HCT116 (cell line): ENCODE results near the gene METTL21C. TPM values are rescaled to one million over a fixed set of nuclear protein-coding genes. Genes with fewer than 3 reads are reported as not detected.

Source experiments
- ATAC-seq: fragments of 200-7000 bp; cut with Tn5 transposase; 2 replicates; pipeline ENCODE4 v1.9.1; 2020; ENCODE audit warnings: mild to moderate bottlenecking, moderate library complexity
- BruUV-seq: library from RNA; stranded (reverse); fragments of 400-500 nt; replicated peaks from 2 replicates; lab custom pipeline; 2021; lab: Mats Ljungman, UMichigan
- CTCF ChIA-PET: fragments of 300-600 bp; sonication (Branson Sonifier 250); formaldehyde crosslinking; loops from one replicate; lab custom pipeline; 2021; ENCODE audit warnings: antibody characterized with exemption; lab: Charles Lee
- POLR2A ChIA-PET: fragments of 300-600, 350-600 bp; sonication (Branson Sonifier 250); formaldehyde crosslinking; loops from one replicate; lab custom pipeline; 2021; ENCODE audit warnings: antibody characterized with exemption; lab: Charles Lee
- RAD21 ChIA-PET, 2 experiments: fragments of 300-600 bp; sonication (Branson Sonifier 250); formaldehyde crosslinking; loops; one replicate each; lab custom pipeline; 2023; ENCODE audit warnings: low total read pairs in 2 of 2; ENCODE audit not compliant: uncharacterized antibody in 2 of 2, unreplicated experiment in 2 of 2, low non-redundant PET in 1 of 2; lab: Charles Lee
- DNase-seq: peaks from one replicate; pipeline ENCODE4 v3.0.0-alpha.2; 2010; ENCODE audit warnings: low read depth, low spot score
- H2AFZ ChIP-seq: fragments of 200-600 bp; shearing (Covaris generic), sonication (generic); 2 replicates; pipeline ENCODE4 v1.6.1; 2017; ENCODE audit warnings: low read depth, mixed run types, mixed read lengths, antibody characterized with exemption, low read length; ENCODE audit not compliant: poor library complexity, severe bottlenecking
- H3K27ac ChIP-seq: 2 replicates; pipeline ENCODE4 v1.5.1; 2012; ENCODE audit warnings: low read depth, low read length
- H3K27me3 ChIP-seq: fragments of 200-600 bp; sonication (generic); 2 replicates; pipeline ENCODE4 v1.6.1; 2016; ENCODE audit warnings: mixed run types, low read length, mixed read lengths; ENCODE audit not compliant: insufficient read depth
- H3K36me3 ChIP-seq, 2 experiments: fragments of 200-500 bp in 1 of 2; fragments of 200-600 bp in 1 of 2; sonication (Bioruptor generic) in 1 of 2; sonication (generic) in 1 of 2; 2 replicates each; pipeline versions ENCODE4 v1.5.1 to v1.6.1; 2014 to 2016; ENCODE audit warnings: low read length in 2 of 2, inconsistent platforms in 1 of 2, mixed read lengths in 1 of 2, mixed run types in 1 of 2; ENCODE audit not compliant: insufficient read depth in 2 of 2, control insufficient read depth in 1 of 2
- H3K4me1 ChIP-seq, 2 experiments: fragments of 200-600 bp in 1 of 2; sonication (generic) in 1 of 2; 2 replicates each; pipeline versions ENCODE4 v1.5.1 to v1.6.1; 2012 to 2017; ENCODE audit warnings: low read length in 2 of 2, inconsistent platforms in 1 of 2, mild to moderate bottlenecking in 1 of 2, mixed read lengths in 1 of 2, mixed run types in 1 of 2, moderate library complexity in 1 of 2; ENCODE audit not compliant: insufficient read depth in 2 of 2, control insufficient read depth in 1 of 2
- H3K4me2 ChIP-seq: fragments of 200-600 bp; sonication (generic); 2 replicates; pipeline ENCODE4 v1.6.1; 2017; ENCODE audit warnings: mixed run types, low read length, mixed read lengths
- H3K4me3 ChIP-seq, 2 experiments: fragments of 200-600 bp in 1 of 2; sonication (generic) in 1 of 2; replicated peaks in 1 of 2; 2 replicates each; pipeline ENCODE4 v1.5.1; 2011 to 2016; ENCODE audit warnings: low read length in 2 of 2, control low read depth in 1 of 2, low read depth in 1 of 2, mild to moderate bottlenecking in 1 of 2, mixed read lengths in 1 of 2, mixed run types in 1 of 2
- H3K79me2 ChIP-seq: fragments of 200-600 bp; sonication (generic); 2 replicates; pipeline ENCODE4 v1.6.1; 2017; ENCODE audit warnings: mild to moderate bottlenecking, mixed run types, low read length, moderate library complexity, mixed read lengths; ENCODE audit not compliant: insufficient read depth
- H3K9ac ChIP-seq: fragments of 200-600 bp; sonication (generic); 2 replicates; pipeline ENCODE4 v1.6.1; 2016; ENCODE audit warnings: low read length, mixed read lengths
- H3K9me2 ChIP-seq: fragments of 200-600 bp; sonication (generic), shearing (Covaris generic); 2 replicates; pipeline ENCODE4 v1.6.1; 2017; ENCODE audit warnings: mixed run types, mild to moderate bottlenecking, moderate library complexity; ENCODE audit not compliant: insufficient read depth
- H3K9me3 ChIP-seq, 2 experiments: fragments of 200-500 bp in 1 of 2; fragments of 200-600 bp in 1 of 2; sonication (Bioruptor generic) in 1 of 2; sonication (generic) in 1 of 2; 2 replicates each; pipeline ENCODE4 v1.6.1; 2014 to 2017; ENCODE audit warnings: low read length in 2 of 2, mixed read lengths in 2 of 2, inconsistent platforms in 1 of 2, low read depth in 1 of 2, mild to moderate bottlenecking in 1 of 2, mixed run types in 1 of 2, moderate library complexity in 1 of 2; ENCODE audit not compliant: control insufficient read depth in 1 of 2, insufficient read depth in 1 of 2
- H4K20me1 ChIP-seq: fragments of 200-600 bp; sonication (generic), shearing (Covaris generic); 2 replicates; pipeline ENCODE4 v1.6.1; 2017; ENCODE audit warnings: mixed run types, mild to moderate bottlenecking, moderate library complexity; ENCODE audit not compliant: insufficient read depth
- CBX3 ChIP-seq: IDR thresholded peaks from 2 replicates; pipeline ENCODE4 v1.6.1; 2012; ENCODE audit warnings: low read depth
- EZH2phosphoT487 ChIP-seq: fragments of 200-600 bp; IDR thresholded peaks from 2 replicates; pipeline ENCODE4 v1.6.1; 2018; ENCODE audit warnings: antibody characterized with exemption, borderline replicate concordance
- FOSL1 ChIP-seq: IDR thresholded peaks from 2 replicates; pipeline ENCODE4 v1.6.1; 2012; ENCODE audit warnings: low read depth
- POLR2AphosphoS5 ChIP-seq: IDR thresholded peaks from 2 replicates; pipeline ENCODE4 v1.6.1; 2011; ENCODE audit warnings: mild to moderate bottlenecking, low read depth, low read length, moderate library complexity
- RAD21 ChIP-seq: IDR thresholded peaks from 2 replicates; pipeline ENCODE4 v1.6.1; 2012; ENCODE audit warnings: low read depth, mild to moderate bottlenecking
- SIN3A ChIP-seq: IDR thresholded peaks from 2 replicates; pipeline ENCODE4 v1.6.1; 2012; ENCODE audit warnings: low read depth
- TCF7L2 ChIP-seq: IDR thresholded peaks from 2 replicates; pipeline ENCODE4 v1.7.0; 2011; ENCODE audit warnings: borderline replicate concordance, inconsistent platforms; ENCODE audit not compliant: insufficient read depth, insufficient read length; ENCODE audit errors: extremely low read depth
- YY1 ChIP-seq: IDR thresholded peaks from 2 replicates; pipeline ENCODE4 v1.6.1; 2011; ENCODE audit warnings: low read length, low read depth, moderate library complexity, mild to moderate bottlenecking; ENCODE audit not compliant: insufficient replicate concordance; ENCODE audit errors: extremely low read depth
- intact Hi-C: fragments of 100-400 bp; cut with micrococcal nuclease; formaldehyde crosslinking; loops from 2 replicates; pipeline ENCODE4 v1.10.0; 2022
- total RNA-seq: library from RNA; stranded (reverse); gene quantifications from one replicate; pipeline ENCODE4 v1.2.1, GENCODE V29; 2021; ENCODE audit not compliant: unreplicated experiment
- TF ChIP-seq, protein P1 (sequence below): IDR thresholded peaks from 2 replicates; pipeline ENCODE4 v1.6.1; 2012; ENCODE audit warnings: low read depth

The METTL21C gene
- total RNA-seq, 1 experiment from 2014 or later: not detected

DNA sequence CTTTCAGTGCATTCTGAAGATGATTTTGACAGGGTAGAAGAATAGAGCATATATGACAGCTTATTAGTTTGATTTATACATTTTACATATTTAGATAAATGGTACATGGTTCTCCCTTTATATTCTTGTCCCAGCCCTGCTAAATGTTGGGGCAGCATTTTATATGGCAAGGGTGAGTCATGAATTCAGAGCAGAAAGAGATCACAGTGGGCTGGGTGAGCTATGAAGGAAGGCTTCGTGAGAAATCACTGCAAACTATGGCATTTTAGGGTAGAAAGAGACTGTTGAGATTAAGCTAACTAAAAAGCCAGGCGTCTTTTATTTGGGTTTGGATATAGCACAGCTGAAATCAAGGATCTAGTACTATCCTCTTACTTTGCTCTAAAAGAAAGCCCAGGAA is 23.9 kb upstream of the METTL21C start:
- intact Hi-C loops: no loop called here
- ChIA-PET POLR2A (no interaction called here), RAD21 (no interaction called here), CTCF (no interaction called here)
- no peaks in the 10 kb centered on the region for H4K20me1 ChIP-seq
- no peak for DNase-seq
- no peaks in the 10 kb centered on the region for H3K9me2 ChIP-seq
- H3K4me1 ChIP-seq: no peaks in the 10 kb centered on the region
- H3K27ac ChIP-seq: no peak overlapping the region
- H3K4me2 ChIP-seq: no peak overlapping the region
- TF ChIP-seq CBX3 (no peak), SIN3A (no peak), YY1 (no peak), FOSL1 (no peak), RAD21 (no peak), EZH2phosphoT487 (no peak), POLR2AphosphoS5 (no peak), TCF7L2 (no peak)
- TF ChIP-seq, protein P1, sequence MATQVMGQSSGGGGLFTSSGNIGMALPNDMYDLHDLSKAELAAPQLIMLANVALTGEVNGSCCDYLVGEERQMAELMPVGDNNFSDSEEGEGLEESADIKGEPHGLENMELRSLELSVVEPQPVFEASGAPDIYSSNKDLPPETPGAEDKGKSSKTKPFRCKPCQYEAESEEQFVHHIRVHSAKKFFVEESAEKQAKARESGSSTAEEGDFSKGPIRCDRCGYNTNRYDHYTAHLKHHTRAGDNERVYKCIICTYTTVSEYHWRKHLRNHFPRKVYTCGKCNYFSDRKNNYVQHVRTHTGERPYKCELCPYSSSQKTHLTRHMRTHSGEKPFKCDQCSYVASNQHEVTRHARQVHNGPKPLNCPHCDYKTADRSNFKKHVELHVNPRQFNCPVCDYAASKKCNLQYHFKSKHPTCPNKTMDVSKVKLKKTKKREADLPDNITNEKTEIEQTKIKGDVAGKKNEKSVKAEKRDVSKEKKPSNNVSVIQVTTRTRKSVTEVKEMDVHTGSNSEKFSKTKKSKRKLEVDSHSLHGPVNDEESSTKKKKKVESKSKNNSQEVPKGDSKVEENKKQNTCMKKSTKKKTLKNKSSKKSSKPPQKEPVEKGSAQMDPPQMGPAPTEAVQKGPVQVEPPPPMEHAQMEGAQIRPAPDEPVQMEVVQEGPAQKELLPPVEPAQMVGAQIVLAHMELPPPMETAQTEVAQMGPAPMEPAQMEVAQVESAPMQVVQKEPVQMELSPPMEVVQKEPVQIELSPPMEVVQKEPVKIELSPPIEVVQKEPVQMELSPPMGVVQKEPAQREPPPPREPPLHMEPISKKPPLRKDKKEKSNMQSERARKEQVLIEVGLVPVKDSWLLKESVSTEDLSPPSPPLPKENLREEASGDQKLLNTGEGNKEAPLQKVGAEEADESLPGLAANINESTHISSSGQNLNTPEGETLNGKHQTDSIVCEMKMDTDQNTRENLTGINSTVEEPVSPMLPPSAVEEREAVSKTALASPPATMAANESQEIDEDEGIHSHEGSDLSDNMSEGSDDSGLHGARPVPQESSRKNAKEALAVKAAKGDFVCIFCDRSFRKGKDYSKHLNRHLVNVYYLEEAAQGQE: no peak
- TF ChIP-seq, all 23 proteins: peak for 0
- Histone ChIP-seq H3K9me3 (no peaks in the 10 kb centered on the region), H3K36me3 (no peaks in the 10 kb centered on the region), H2AFZ (no peak overlapping the region), H3K79me2 (no peaks in the 10 kb centered on the region), H3K9ac (no peak overlapping the region), H3K4me3 (no peak overlapping the region), H3K27me3 (peaks cover 20% of the 10 kb centered on the region; the same call in 1 of the 2 replicates)
- ATAC-seq: no peak
- BruUV-seq: no TSS peak
